B cell (primary cell): ENCODE measurements around the gene DMPK. TPM values are rescaled to one million over a fixed set of nuclear protein-coding genes. Genes with fewer than 3 reads are reported as not detected.

Experiments
- ATAC-seq: fragments of 200-7000 bp; cut with Tn5 transposase; one replicate; pipeline ENCODE4 v1.10.0; 2021; ENCODE audit warnings: low read depth, mild to moderate bottlenecking, moderate number of reproducible peaks, moderate library complexity
- CTCF ChIA-PET: fragments of 350-600 bp; sonication (Branson Sonifier 250); formaldehyde crosslinking; loops from one replicate; lab custom pipeline; 2021; ENCODE audit warnings: antibody characterized with exemption, inconsistent platforms; lab: Charles Lee
- POLR2A ChIA-PET: fragments of 350-600 bp; sonication (Branson Sonifier 250); formaldehyde crosslinking; loops from one replicate; lab custom pipeline; 2021; ENCODE audit warnings: antibody characterized with exemption; lab: Charles Lee
- DNase-seq: peaks from one replicate; pipeline ENCODE4 v3.0.0; 2013
- H2AFZ ChIP-seq: 2 replicates; pipeline ENCODE4 v1.6.1; 2012; ENCODE audit warnings: mild to moderate bottlenecking, low read depth, low read length; ENCODE audit not compliant: insufficient read depth, poor library complexity, severe bottlenecking
- H3K27ac ChIP-seq, 2 donors: 1 replicate in 1 of 2; 2 replicates in 1 of 2; pipeline ENCODE4 v1.5.1; 2012 to 2013; ENCODE audit warnings: low read length in 2 of 2, mild to moderate bottlenecking in 2 of 2, moderate library complexity in 1 of 2
- H3K27me3 ChIP-seq, 4 experiments: fragments of 200-600 bp in 1 of 4; sonication (generic) in 1 of 4; replicated peaks in 1 of 4; 1 replicate in 2 of 4; 2 replicates in 2 of 4; pipeline versions ENCODE4 v1.6.1 to v1.7.0; 2013 to 2016; ENCODE audit warnings: low read length in 3 of 4, mild to moderate bottlenecking in 2 of 4, mixed read lengths in 1 of 4, moderate library complexity in 1 of 4; ENCODE audit not compliant: insufficient read depth in 4 of 4, control insufficient read depth in 3 of 4; ENCODE audit errors: control extremely low read depth in 1 of 4
- H3K36me3 ChIP-seq, 2 experiments: replicated peaks in 1 of 2; 1 replicate in 1 of 2; 2 replicates in 1 of 2; pipeline versions ENCODE4 v1.6.1 to v1.7.1; 2013; ENCODE audit warnings: low read length in 1 of 2; ENCODE audit not compliant: insufficient read depth in 2 of 2, control insufficient read depth in 1 of 2; ENCODE audit errors: control extremely low read depth in 1 of 2, extremely low read depth in 1 of 2
- H3K4me1 ChIP-seq, 2 donors: fragments of 200-600 bp in 1 of 2; sonication (generic) in 1 of 2; 1 replicate in 1 of 2; 2 replicates in 1 of 2; pipeline versions ENCODE4 v1.5.1 to v1.6.1; 2013 to 2017; ENCODE audit warnings: low read length in 2 of 2; ENCODE audit not compliant: control insufficient read depth in 2 of 2, insufficient read depth in 2 of 2
- H3K4me2 ChIP-seq: replicated peaks from 2 replicates; pipeline ENCODE3; 2012; ENCODE audit warnings: mild to moderate bottlenecking, low read depth, low read length; ENCODE audit not compliant: poor library complexity, severe bottlenecking
- H3K4me3 ChIP-seq, 5 experiments: fragments of 200-600 bp in 1 of 5; sonication (generic) in 1 of 5; 1 replicate in 3 of 5; 2 replicates in 2 of 5; pipeline versions ENCODE4 v1.5.1 to v1.7.0; 2011 to 2016; ENCODE audit warnings: low read length in 4 of 5, mild to moderate bottlenecking in 4 of 5, low read depth in 2 of 5, control low read depth in 1 of 5, moderate library complexity in 1 of 5; ENCODE audit not compliant: insufficient read depth in 1 of 5; ENCODE audit errors: control extremely low read depth in 1 of 5, extremely low read depth in 1 of 5
- H3K79me2 ChIP-seq: fragments of 200-600 bp; sonication (generic); one replicate; pipeline ENCODE4 v1.6.0; 2016; ENCODE audit warnings: low read length; ENCODE audit not compliant: control insufficient read depth, insufficient read depth
- H3K9ac ChIP-seq: fragments of 200-600 bp; sonication (generic); 2 replicates; pipeline ENCODE4 v1.6.1; 2017; ENCODE audit warnings: mild to moderate bottlenecking, low read length, moderate library complexity
- H3K9me3 ChIP-seq, 3 donors: one replicate each; pipeline versions ENCODE4 v1.6.1 to v1.7.1; 2013; ENCODE audit warnings: low read length in 2 of 3; ENCODE audit not compliant: control insufficient read depth in 2 of 3, insufficient read depth in 1 of 3; ENCODE audit errors: control extremely low read depth in 1 of 3
- H4K20me1 ChIP-seq: 2 replicates; pipeline ENCODE4 v1.6.0; 2012; ENCODE audit warnings: mild to moderate bottlenecking, low read length; ENCODE audit not compliant: insufficient read depth, control insufficient read depth, poor library complexity, severe bottlenecking
- H3K27ac Mint-ChIP-seq: one replicate; pipeline ENCODE4 v1.8.0; 2021; ENCODE audit warnings: mixed read lengths
- H3K27me3 Mint-ChIP-seq: one replicate; pipeline ENCODE4 v1.8.0; 2021; ENCODE audit warnings: mixed read lengths
- H3K4me1 Mint-ChIP-seq: one replicate; pipeline ENCODE4 v1.8.0; 2021; ENCODE audit warnings: mixed read lengths
- H3K4me3 Mint-ChIP-seq: one replicate; pipeline ENCODE4 v1.8.0; 2021; ENCODE audit warnings: mixed read lengths
- H3K9me3 Mint-ChIP-seq: one replicate; pipeline ENCODE4 v1.8.0; 2022; ENCODE audit warnings: mixed read lengths; ENCODE audit not compliant: insufficient read depth
- EZH2 ChIP-seq: IDR thresholded peaks from 2 replicates; pipeline ENCODE4 v1.6.1; 2012; ENCODE audit warnings: borderline replicate concordance, low read depth, mild to moderate bottlenecking, moderate library complexity, low read length; ENCODE audit not compliant: insufficient read depth, poor library complexity, severe bottlenecking
- WGBS: methylation state at CpG from one replicate; pipeline ENCODE4 v1.1.5; 2013; ENCODE audit warnings: missing lambda C conversion rate; ENCODE audit not compliant: insufficient coverage; 5-methylcytosine and 5-hydroxymethylcytosine counted together
- intact Hi-C: fragments of 100-400 bp; cut with micrococcal nuclease; formaldehyde crosslinking; loops from one replicate; pipeline ENCODE4 v1.10.0; 2022
- polyA plus RNA-seq: library from polyadenylated mRNA; depleted of rRNA; stranded (reverse); fragments of >200 nt; gene quantifications from 2 replicates; pipeline ENCODE4 v1.2.3, GENCODE V29; 2012
- total RNA-seq, 2 donors: library from RNA; stranded (reverse); fragments of 120-200 nt in 1 of 2; gene quantifications; 1 replicate in 1 of 2; 2 replicates in 1 of 2; pipeline versions ENCODE4 v1.2.3 to v1.2.4, GENCODE V29; 2013 to 2022
- TF ChIP-seq, protein P1 (sequence below): fragments of 200-600 bp; IDR thresholded peaks from one replicate; pipeline ENCODE4 v1.8.0; 2022; ENCODE audit warnings: antibody characterized with exemption, mild to moderate bottlenecking

The DMPK gene
- total and polyA plus RNA-seq, 2 donors (not counting 1 experiment from before 2014, with no cell fraction given): 28.7 to 58.3 TPM

DNA sequence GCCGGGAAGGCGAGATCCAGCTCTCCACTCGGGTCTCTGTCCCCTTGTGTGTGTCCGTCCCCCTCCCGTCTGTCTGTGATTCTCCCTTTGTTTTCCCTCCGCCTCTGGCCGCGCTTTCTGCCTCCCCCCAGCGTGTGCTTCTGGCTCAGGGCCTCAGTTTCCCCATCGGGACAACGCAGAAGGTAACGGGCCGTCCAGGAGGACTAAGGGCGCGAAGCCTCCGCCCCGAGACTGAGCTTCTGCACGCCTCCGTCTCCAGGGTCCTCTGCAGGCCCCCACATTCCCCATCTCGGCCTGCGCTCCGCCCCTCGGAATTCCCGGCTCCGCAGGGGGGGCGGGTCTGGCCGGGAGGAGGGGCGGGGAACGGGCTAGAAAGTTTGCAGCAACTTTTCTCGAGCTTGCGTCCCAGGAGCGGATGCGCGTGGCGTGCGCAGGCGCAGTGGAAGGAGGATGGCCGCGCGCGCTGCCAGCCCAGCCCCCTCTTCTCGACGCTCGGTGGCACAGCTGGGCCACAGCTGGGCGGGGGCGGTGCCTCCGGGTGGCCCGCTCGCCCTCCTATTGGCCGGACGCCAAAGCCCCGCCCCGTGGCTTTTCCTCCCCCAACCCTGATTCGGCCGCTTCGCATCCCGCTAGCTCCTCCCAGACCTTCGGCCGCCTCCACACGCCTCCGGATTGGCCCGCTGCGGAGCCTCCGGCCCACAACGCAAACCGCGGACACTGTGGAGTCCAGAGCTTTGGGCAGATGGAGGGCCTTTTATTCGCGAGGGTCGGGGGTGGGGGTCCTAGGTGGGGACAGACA lies 13.1 kb downstream of the DMPK start, which contains the start of gene SIX5:
Gene SIX5 (minus strand): TSS at position 269 of the 799 bp plus-strand sequence. CDS start 408 bp downstream, outside the sequence.
- no peak for TF ChIP-seq EZH2
- TF ChIP-seq, protein P1, sequence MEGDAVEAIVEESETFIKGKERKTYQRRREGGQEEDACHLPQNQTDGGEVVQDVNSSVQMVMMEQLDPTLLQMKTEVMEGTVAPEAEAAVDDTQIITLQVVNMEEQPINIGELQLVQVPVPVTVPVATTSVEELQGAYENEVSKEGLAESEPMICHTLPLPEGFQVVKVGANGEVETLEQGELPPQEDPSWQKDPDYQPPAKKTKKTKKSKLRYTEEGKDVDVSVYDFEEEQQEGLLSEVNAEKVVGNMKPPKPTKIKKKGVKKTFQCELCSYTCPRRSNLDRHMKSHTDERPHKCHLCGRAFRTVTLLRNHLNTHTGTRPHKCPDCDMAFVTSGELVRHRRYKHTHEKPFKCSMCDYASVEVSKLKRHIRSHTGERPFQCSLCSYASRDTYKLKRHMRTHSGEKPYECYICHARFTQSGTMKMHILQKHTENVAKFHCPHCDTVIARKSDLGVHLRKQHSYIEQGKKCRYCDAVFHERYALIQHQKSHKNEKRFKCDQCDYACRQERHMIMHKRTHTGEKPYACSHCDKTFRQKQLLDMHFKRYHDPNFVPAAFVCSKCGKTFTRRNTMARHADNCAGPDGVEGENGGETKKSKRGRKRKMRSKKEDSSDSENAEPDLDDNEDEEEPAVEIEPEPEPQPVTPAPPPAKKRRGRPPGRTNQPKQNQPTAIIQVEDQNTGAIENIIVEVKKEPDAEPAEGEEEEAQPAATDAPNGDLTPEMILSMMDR: no peak
- ChIA-PET POLR2A (interaction anchor here (0.5 to 3.9 kb wide), 16 partner anchors 10 to 247 kb away, joined by 3 to 23 read pairs (median 4); partner anchors contain the start of genes DMWD, FBXO46, IRF2BP1 and SYMPK), CTCF (interaction anchor here (0.8 to 8.3 kb wide), 20 partner anchors 10 to 495 kb away, joined by 3 to 302 read pairs (median 8); partner anchors contain the start of genes CCDC61, DMWD, FBXO46 and FOXA3)
- peaks cover 0 to 36% (median 8%) of the 10 kb centered on the region in 4 experiments for H3K27me3 ChIP-seq
- H3K4me3 ChIP-seq: peak within 1 kb of the TSS; percentile 46 to 88 (median 81)
- H3K4me1 ChIP-seq: peaks cover 12 to 32% of the 10 kb centered on the region in 2 donors
- H3K9ac ChIP-seq: peak within 1 kb of the TSS; percentile 78
- Mint-ChIP-seq H3K27me3 (peaks cover 7% of the 10 kb centered on the region), H3K4me1 (peaks cover 29% of the 10 kb centered on the region), H3K4me3 (peak within 1 kb of the TSS; percentile 90), H3K27ac (peak within 1 kb of the TSS; percentile 86), H3K9me3 (no peaks in the 10 kb centered on the region)
- WGBS: under 1% methylated on average over 69 of the region's 70 CpGs
- H3K79me2 ChIP-seq: no peaks in the 10 kb centered on the region
- peaks cover 0 to 3% (median 0%) of the 10 kb centered on the region in 3 donors for H3K9me3 ChIP-seq
- H2AFZ ChIP-seq: peak within 1 kb of the TSS; percentile 93
- H4K20me1 ChIP-seq: no peaks in the 10 kb centered on the region
- intact Hi-C loops: loop anchor here (1.0 to 2.0 kb wide), 6 partner anchors 24 to 247 kb away; partner anchors contain the start of genes FBXO46 and IRF2BP1
- H3K36me3 ChIP-seq: no peaks in the 10 kb centered on the region
- peak; percentile 97 for DNase-seq
- peak within 1 kb of the TSS; percentile 27 to 53 for H3K27ac ChIP-seq
- peak within 1 kb of the TSS; percentile 96 for H3K4me2 ChIP-seq
- ATAC-seq: peak; percentile 71
